Measurements from ENCODE around the gene NDUFB8. TPM values are rescaled to one million over a fixed set of nuclear protein-coding genes. Genes with fewer than 3 reads are reported as not detected.

The NDUFB8 gene
- total and polyA plus RNA-seq, 4 donors: 122 to 369 (median 217) TPM

GRCh38 chr10:100551196-100551595, 21.5 kb upstream of the NDUFB8 start:
- Histone ChIP-seq H3K4me3 (no peak overlapping the region), H3K36me3 (ENCODE audit: control insufficient read depth in 4 of 4, insufficient read depth in 4 of 4, low read length in 4 of 4) (peaks cover 18 to 42% (median 27%) of the 10 kb centered on the region in 4 donors), H3K9me3 (ENCODE audit: control insufficient read depth in 4 of 4, insufficient read depth in 3 of 4, low read length in 3 of 4) (no peaks in the 10 kb centered on the region), H3K9ac (ENCODE audit: insufficient read depth in 1 of 2, low read length in 2 of 2) (no peak overlapping the region), H3K27ac (ENCODE audit: low read depth in 1 of 2, low read length in 1 of 2) (no peak overlapping the region), H3K4me1 (ENCODE audit: control insufficient read depth in 5 of 5, insufficient read depth in 5 of 5, low read length in 5 of 5) (peaks cover 0 to 1% (median 0%) of the 10 kb centered on the region in 5 donors), H3K27me3 (ENCODE audit: control insufficient read depth in 3 of 3, insufficient read depth in 3 of 3, low read length in 2 of 3) (no peaks in the 10 kb centered on the region)
- ATAC-seq (ENCODE audit: insufficient read depth, low FRiP score) (no peak), DNase-seq (no peak)
- no peak for TF ChIP-seq CTCF (IDR thresholded peaks at IDR 0.05; ENCODE audit: control extremely low read depth, extremely low read depth)
- 39 to 50% methylated on average over 4 of the region's 4 CpGs for WGBS, 2 donors

GRCh38 chr10:100544950-100545349, 15.3 kb upstream of the NDUFB8 start:
- Histone ChIP-seq H3K9me3 (ENCODE audit: control insufficient read depth in 4 of 4, insufficient read depth in 3 of 4, low read length in 3 of 4) (no peaks in the 10 kb centered on the region), H3K4me1 (ENCODE audit: control insufficient read depth in 5 of 5, insufficient read depth in 5 of 5, low read length in 5 of 5) (no peaks in the 10 kb centered on the region), H3K27me3 (ENCODE audit: control insufficient read depth in 3 of 3, insufficient read depth in 3 of 3, low read length in 2 of 3) (no peaks in the 10 kb centered on the region), H3K9ac (ENCODE audit: insufficient read depth in 1 of 2, low read length in 2 of 2) (no peak overlapping the region), H3K36me3 (ENCODE audit: control insufficient read depth in 4 of 4, insufficient read depth in 4 of 4, low read length in 4 of 4) (peaks cover 42 to 56% (median 48%) of the 10 kb centered on the region in 4 donors), H3K4me3 (no peak overlapping the region), H3K27ac (ENCODE audit: low read depth in 1 of 2, low read length in 1 of 2) (no peak overlapping the region)
- ATAC-seq (ENCODE audit: insufficient read depth, low FRiP score): no peak
- no peak for TF ChIP-seq CTCF (IDR thresholded peaks at IDR 0.05; ENCODE audit: control extremely low read depth, extremely low read depth)
- DNase-seq: no peak
- WGBS, 2 donors: 96 to 97% methylated on average over 5 of the region's 5 CpGs

GRCh38 chr10:100537475-100537874, 7.8 kb upstream of the NDUFB8 start:
- Histone ChIP-seq H3K9ac (ENCODE audit: insufficient read depth in 1 of 2, low read length in 2 of 2) (no peak overlapping the region), H3K4me3 (no peak overlapping the region), H3K36me3 (ENCODE audit: control insufficient read depth in 4 of 4, insufficient read depth in 4 of 4, low read length in 4 of 4) (peaks cover 15 to 20% (median 16%) of the 10 kb centered on the region in 4 donors), H3K4me1 (ENCODE audit: control insufficient read depth in 5 of 5, insufficient read depth in 5 of 5, low read length in 5 of 5) (peaks cover 0 to 24% (median 5%) of the 10 kb centered on the region in 5 donors), H3K9me3 (ENCODE audit: control insufficient read depth in 4 of 4, insufficient read depth in 3 of 4, low read length in 3 of 4) (no peaks in the 10 kb centered on the region), H3K27ac (ENCODE audit: low read depth in 1 of 2, low read length in 1 of 2) (no peak overlapping the region), H3K27me3 (ENCODE audit: control insufficient read depth in 3 of 3, insufficient read depth in 3 of 3, low read length in 2 of 3) (no peaks in the 10 kb centered on the region)
- WGBS, 2 donors: 95 to 96% methylated on average over 4 of the region's 4 CpGs
- ATAC-seq (ENCODE audit: insufficient read depth, low FRiP score) (no peak), DNase-seq (no peak)
- TF ChIP-seq CTCF (IDR thresholded peaks at IDR 0.05; ENCODE audit: control extremely low read depth, extremely low read depth): no peak

All from lung (tissue), 12 donors.